DOHH2 (cell line): Measurements from ENCODE around the gene TADA2B.

Source experiments
- H3F3A ChIP-seq: fragments of 200-600 bp; sonication (generic), shearing (Covaris generic); 2 replicates; pipeline ENCODE4 v1.6.0; 2016; ENCODE audit warnings: antibody characterized with exemption, mild to moderate bottlenecking; ENCODE audit not compliant: control insufficient read depth, insufficient read depth
- H3K27ac ChIP-seq: fragments of 200-600 bp; sonication (generic); 2 replicates; pipeline ENCODE4 v1.5.1; 2014; ENCODE audit warnings: low read depth, mild to moderate bottlenecking, low read length, moderate library complexity
- H3K27me3 ChIP-seq: fragments of 200-600 bp; sonication (generic); 2 replicates; pipeline ENCODE4 v1.6.1; 2014; ENCODE audit warnings: mild to moderate bottlenecking, low read length, mixed read lengths; ENCODE audit not compliant: control insufficient read depth
- H3K36me3 ChIP-seq: fragments of 200-600 bp; sonication (generic); 2 replicates; pipeline ENCODE4 v1.6.1; 2014; ENCODE audit warnings: mild to moderate bottlenecking, low read length, moderate library complexity, mixed read lengths; ENCODE audit not compliant: control insufficient read depth
- H3K4me1 ChIP-seq: fragments of 200-600 bp; sonication (generic); 2 replicates; pipeline ENCODE4 v1.6.1; 2014; ENCODE audit warnings: mild to moderate bottlenecking, low read length, mixed read lengths; ENCODE audit not compliant: control insufficient read depth
- H3K4me2 ChIP-seq: fragments of 200-600 bp; sonication (generic); 2 replicates; pipeline ENCODE4 v1.6.0; 2014; ENCODE audit warnings: mild to moderate bottlenecking, low read length, moderate library complexity
- H3K4me3 ChIP-seq: fragments of 200-600 bp; sonication (generic); 2 replicates; pipeline ENCODE4 v1.5.1; 2014; ENCODE audit warnings: mild to moderate bottlenecking, low read length, mixed read lengths
- H3K79me2 ChIP-seq: fragments of 200-600 bp; sonication (generic); 2 replicates; pipeline ENCODE4 v1.6.1; 2014; ENCODE audit warnings: mild to moderate bottlenecking, low read length, mixed read lengths; ENCODE audit not compliant: control insufficient read depth
- H3K9me2 ChIP-seq: fragments of 200-600 bp; sonication (generic); replicated peaks from 2 replicates; pipeline ENCODE4 v1.6.1; 2014; ENCODE audit warnings: mild to moderate bottlenecking, low read length, mixed read lengths; ENCODE audit not compliant: control insufficient read depth
- H3K9me3 ChIP-seq: fragments of 200-600 bp; sonication (generic); 2 replicates; pipeline ENCODE4 v1.6.1; 2014; ENCODE audit warnings: antibody characterized with exemption, low read length, mixed read lengths; ENCODE audit not compliant: control insufficient read depth, insufficient read depth
- H4K20me1 ChIP-seq: fragments of 200-600 bp; sonication (generic); 2 replicates; pipeline ENCODE4 v1.6.0; 2014; ENCODE audit warnings: low read depth, mild to moderate bottlenecking, antibody characterized with exemption, low read length, moderate library complexity; ENCODE audit not compliant: control insufficient read depth, insufficient read depth
- EZH2phosphoT487 ChIP-seq: fragments of 200-600 bp; sonication (generic); IDR thresholded peaks from 2 replicates; pipeline ENCODE4 v1.6.1; 2017; ENCODE audit warnings: borderline replicate concordance, mild to moderate bottlenecking, antibody characterized with exemption, low read length, moderate library complexity, mixed read lengths
- TF ChIP-seq, protein P1 (sequence below): fragments of 200-600 bp; sonication (generic); IDR thresholded peaks from one replicate; pipeline ENCODE4 v1.5.1; 2014; ENCODE audit warnings: antibody characterized with exemption, mild to moderate bottlenecking, low read depth, low read length; ENCODE audit not compliant: poor library complexity, severe bottlenecking

TADA2B gene

GRCh38 chr4:7089213-7089986, 46.2 kb downstream of the TADA2B start:
- no peaks in the 10 kb centered on the region for H3K9me2 ChIP-seq
- no peaks in the 10 kb centered on the region for H3F3A ChIP-seq
- no peaks in the 10 kb centered on the region for H3K79me2 ChIP-seq
- H3K27ac ChIP-seq = no peak overlapping the region
- no peaks in the 10 kb centered on the region for H3K4me1 ChIP-seq
- H3K36me3 ChIP-seq = no peaks in the 10 kb centered on the region
- no peak overlapping the region for H3K4me2 ChIP-seq
- no peak for TF ChIP-seq EZH2phosphoT487
- TF ChIP-seq, protein P1, sequence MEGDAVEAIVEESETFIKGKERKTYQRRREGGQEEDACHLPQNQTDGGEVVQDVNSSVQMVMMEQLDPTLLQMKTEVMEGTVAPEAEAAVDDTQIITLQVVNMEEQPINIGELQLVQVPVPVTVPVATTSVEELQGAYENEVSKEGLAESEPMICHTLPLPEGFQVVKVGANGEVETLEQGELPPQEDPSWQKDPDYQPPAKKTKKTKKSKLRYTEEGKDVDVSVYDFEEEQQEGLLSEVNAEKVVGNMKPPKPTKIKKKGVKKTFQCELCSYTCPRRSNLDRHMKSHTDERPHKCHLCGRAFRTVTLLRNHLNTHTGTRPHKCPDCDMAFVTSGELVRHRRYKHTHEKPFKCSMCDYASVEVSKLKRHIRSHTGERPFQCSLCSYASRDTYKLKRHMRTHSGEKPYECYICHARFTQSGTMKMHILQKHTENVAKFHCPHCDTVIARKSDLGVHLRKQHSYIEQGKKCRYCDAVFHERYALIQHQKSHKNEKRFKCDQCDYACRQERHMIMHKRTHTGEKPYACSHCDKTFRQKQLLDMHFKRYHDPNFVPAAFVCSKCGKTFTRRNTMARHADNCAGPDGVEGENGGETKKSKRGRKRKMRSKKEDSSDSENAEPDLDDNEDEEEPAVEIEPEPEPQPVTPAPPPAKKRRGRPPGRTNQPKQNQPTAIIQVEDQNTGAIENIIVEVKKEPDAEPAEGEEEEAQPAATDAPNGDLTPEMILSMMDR = no peak
- peaks cover 12% of the 10 kb centered on the region for H3K27me3 ChIP-seq
- H3K4me3 ChIP-seq = no peak overlapping the region
- no peaks in the 10 kb centered on the region for H4K20me1 ChIP-seq
- H3K9me3 ChIP-seq = 0 out of 2 replicates have a peak, but pooled peaks cover 5% of the 10 kb centered on the region

DNA sequence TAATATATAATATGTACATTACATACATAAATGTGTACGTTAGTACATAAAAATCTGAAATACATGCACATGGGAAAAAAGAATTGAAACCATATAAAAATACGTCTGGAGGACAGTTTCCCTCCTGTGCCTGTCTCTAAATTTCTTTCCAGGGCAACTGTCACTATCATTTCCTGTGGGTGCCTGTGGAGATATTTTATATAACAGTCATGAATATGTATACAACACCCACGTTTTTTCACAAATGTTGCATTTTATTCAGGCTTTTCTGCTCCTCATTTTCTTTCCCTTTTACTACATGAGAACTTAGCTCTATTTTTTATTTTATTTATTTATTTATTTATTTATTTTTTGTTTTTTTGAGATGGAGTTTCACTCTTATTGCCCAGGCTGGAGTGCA, 48.9 kb downstream of the TADA2B start:
- no peak overlapping the region for H3K27ac ChIP-seq
- no peak overlapping the region for H3K4me3 ChIP-seq
- no peaks in the 10 kb centered on the region for H3K9me3 ChIP-seq
- H3K4me1 ChIP-seq = no peaks in the 10 kb centered on the region
- no peaks in the 10 kb centered on the region for H3K9me2 ChIP-seq
- H4K20me1 ChIP-seq = no peaks in the 10 kb centered on the region
- no peak overlapping the region for H3K4me2 ChIP-seq
- no peaks in the 10 kb centered on the region for H3K36me3 ChIP-seq
- H3K27me3 ChIP-seq = peaks cover 5% of the 10 kb centered on the region; the same call in 1 of the 2 replicates
- TF ChIP-seq EZH2phosphoT487 = no peak
- TF ChIP-seq, protein P1 = no peak
- H3F3A ChIP-seq = no peaks in the 10 kb centered on the region
- no peaks in the 10 kb centered on the region for H3K79me2 ChIP-seq

GRCh38 chr4:7094916-7095315, 51.7 kb downstream of the TADA2B start:
- H3K9me2 ChIP-seq = no peaks in the 10 kb centered on the region
- H3K27ac ChIP-seq = no peak overlapping the region
- no peak overlapping the region for H3K4me2 ChIP-seq
- H3K4me3 ChIP-seq = no peak overlapping the region
- TF ChIP-seq, protein P1 = no peak
- TF ChIP-seq EZH2phosphoT487 = no peak
- H3K79me2 ChIP-seq = no peaks in the 10 kb centered on the region
- 0 out of 2 replicates have a peak, but pooled peaks cover 2% of the 10 kb centered on the region for H3K27me3 ChIP-seq
- H3K4me1 ChIP-seq = no peaks in the 10 kb centered on the region
- no peaks in the 10 kb centered on the region for H3K9me3 ChIP-seq
- no peaks in the 10 kb centered on the region for H4K20me1 ChIP-seq
- H3F3A ChIP-seq = no peaks in the 10 kb centered on the region
- H3K36me3 ChIP-seq = no peaks in the 10 kb centered on the region
